Astrocyte (in vitro differentiated cells and primary cell): ENCODE measurements around the gene MCF2L. TPM values are rescaled to one million over a fixed set of nuclear protein-coding genes. Genes with fewer than 3 reads are reported as not detected.

ENCODE experiments used
- DNase-seq: peaks from one replicate; pipeline ENCODE4 v3.0.0-alpha.2; 2010; ENCODE audit warnings: low read depth
- FAIRE-seq: peaks from 2 replicates; lab custom pipeline; 2011; peaks lifted over from hg19 to GRCh38; lab: Jason Lieb, UNC
- H2AFZ ChIP-seq: 2 replicates; pipeline ENCODE4 v1.6.0; 2012; ENCODE audit warnings: low read depth, low read length, inconsistent platforms
- H3K27ac ChIP-seq: 2 replicates; pipeline ENCODE4 v1.5.1; 2011; ENCODE audit warnings: low read depth, low read length, inconsistent platforms
- H3K27me3 ChIP-seq: 2 replicates; pipeline ENCODE4 v1.6.0; 2011; ENCODE audit warnings: low read length, inconsistent platforms; ENCODE audit not compliant: insufficient read depth
- H3K36me3 ChIP-seq: 2 replicates; pipeline ENCODE4 v1.5.1; 2011; ENCODE audit warnings: low read length, inconsistent platforms; ENCODE audit not compliant: insufficient read depth
- H3K4me1 ChIP-seq: 2 replicates; pipeline ENCODE4 v1.5.1; 2011; ENCODE audit warnings: low read length, inconsistent platforms; ENCODE audit not compliant: insufficient read depth
- H3K4me2 ChIP-seq: 2 replicates; pipeline ENCODE4 v1.6.0; 2012; ENCODE audit warnings: low read length, inconsistent platforms
- H3K4me3 ChIP-seq: 2 replicates; pipeline ENCODE4 v1.5.1; 2011; ENCODE audit warnings: low read depth, mild to moderate bottlenecking, low read length, inconsistent platforms; ENCODE audit not compliant: insufficient read depth
- H3K79me2 ChIP-seq: 2 replicates; pipeline ENCODE4 v1.6.0; 2012; ENCODE audit warnings: mild to moderate bottlenecking, low read length, inconsistent platforms; ENCODE audit not compliant: insufficient read depth
- H3K9ac ChIP-seq: 2 replicates; pipeline ENCODE4 v1.6.0; 2012; ENCODE audit warnings: mild to moderate bottlenecking, low read length, inconsistent platforms
- H3K9me3 ChIP-seq: 2 replicates; pipeline ENCODE4 v1.5.1; 2012; ENCODE audit warnings: low read depth, mild to moderate bottlenecking, low read length, inconsistent platforms; ENCODE audit not compliant: insufficient read depth
- H4K20me1 ChIP-seq: 2 replicates; pipeline ENCODE4 v1.6.0; 2012; ENCODE audit warnings: low read length, inconsistent platforms; ENCODE audit not compliant: insufficient read depth
- H3K27ac Mint-ChIP-seq: one replicate; pipeline ENCODE4 v1.8.0; 2021; ENCODE audit warnings: mild to moderate bottlenecking, mixed read lengths; ENCODE audit not compliant: unreplicated experiment
- H3K27me3 Mint-ChIP-seq: one replicate; pipeline ENCODE4 v1.8.0; 2021; ENCODE audit warnings: low read depth, mixed read lengths; ENCODE audit not compliant: unreplicated experiment
- H3K36me3 Mint-ChIP-seq: one replicate; pipeline ENCODE4 v1.8.0; 2021; ENCODE audit warnings: low read depth, mixed read lengths; ENCODE audit not compliant: unreplicated experiment
- H3K4me1 Mint-ChIP-seq: one replicate; pipeline ENCODE4 v1.8.0; 2021; ENCODE audit warnings: low read depth, mixed read lengths; ENCODE audit not compliant: unreplicated experiment
- H3K4me3 Mint-ChIP-seq: one replicate; pipeline ENCODE4 v1.8.0; 2021; ENCODE audit warnings: mild to moderate bottlenecking, moderate library complexity, mixed read lengths; ENCODE audit not compliant: unreplicated experiment
- H3K9me3 Mint-ChIP-seq: one replicate; pipeline ENCODE4 v1.8.0; 2021; ENCODE audit warnings: mild to moderate bottlenecking, mixed read lengths; ENCODE audit not compliant: unreplicated experiment
- CTCF ChIP-seq: IDR thresholded peaks from 2 replicates; pipeline ENCODE4 v1.5.1; 2011; ENCODE audit warnings: low read depth, mild to moderate bottlenecking, inconsistent platforms, low read length, moderate library complexity; ENCODE audit not compliant: insufficient read depth
- EZH2 ChIP-seq: IDR thresholded peaks from 2 replicates; pipeline ENCODE4 v1.6.1; 2012; ENCODE audit warnings: mild to moderate bottlenecking, low read length, inconsistent platforms; ENCODE audit not compliant: insufficient read depth
- total RNA-seq: library from RNA; stranded (reverse); gene quantifications from 2 replicates; pipeline ENCODE4 v1.2.1, GENCODE V29; 2021

Gene MCF2L
- total RNA-seq, 1 donor from 2014 or later, result 3.4 TPM

DNA sequence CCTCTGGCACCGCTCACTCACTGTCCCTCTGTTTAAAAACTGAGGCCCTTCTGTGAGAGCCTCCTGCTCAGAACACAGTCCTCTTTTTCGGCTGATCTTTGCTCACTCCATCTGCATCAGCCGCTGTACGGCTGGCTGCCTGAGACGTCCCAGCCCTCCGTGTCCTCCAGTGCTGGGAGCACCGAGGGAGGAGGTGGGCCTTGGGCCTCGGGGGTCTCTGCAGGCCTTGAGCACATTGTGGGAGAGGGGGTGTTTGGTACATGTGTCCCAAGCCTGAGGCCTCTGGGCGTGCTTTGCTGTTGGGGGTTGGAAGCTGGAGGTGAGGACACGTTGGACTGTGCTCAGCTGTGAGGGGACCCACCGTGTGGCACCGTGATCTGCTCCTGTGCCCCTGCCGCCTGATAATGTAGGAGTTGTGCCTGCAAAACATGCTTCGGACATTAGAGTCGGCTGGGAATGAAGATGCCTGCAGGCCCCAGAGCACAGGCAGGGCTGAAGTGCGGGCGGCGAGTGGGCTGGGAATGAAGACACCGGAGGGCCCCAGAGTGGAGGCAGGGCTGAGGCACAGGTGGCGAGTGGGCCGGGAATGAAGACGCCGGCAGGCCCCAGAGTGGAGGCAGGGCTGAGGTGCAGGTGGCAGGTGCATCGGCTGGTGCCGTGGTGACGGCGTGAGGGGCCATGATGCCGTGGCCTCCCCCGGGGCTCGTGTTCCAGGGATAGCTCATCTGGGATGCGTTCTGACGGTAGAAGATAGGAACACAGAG lies 30.6 kb downstream of the MCF2L start:
- Histone ChIP-seq H4K20me1 (no peaks in the 10 kb centered on the region), H3K9ac (no peak overlapping the region), H3K36me3 (no peaks in the 10 kb centered on the region), H3K4me1 (no peaks in the 10 kb centered on the region), H3K27me3 (peaks cover 17% of the 10 kb centered on the region), H3K4me2 (no peak overlapping the region), H3K27ac (no peak overlapping the region), H3K9me3 (no peaks in the 10 kb centered on the region), H3K79me2 (no peaks in the 10 kb centered on the region), H3K4me3 (no peak overlapping the region), H2AFZ (no peak overlapping the region)
- FAIRE-seq (no peak), DNase-seq (no peak)
- Mint-ChIP-seq H3K4me3 (no peak overlapping the region), H3K27ac (no peak overlapping the region), H3K4me1 (no peaks in the 10 kb centered on the region), H3K9me3 (no peaks in the 10 kb centered on the region), H3K27me3 (peaks cover 45% of the 10 kb centered on the region), H3K36me3 (no peaks in the 10 kb centered on the region)
- TF ChIP-seq CTCF (no peak), EZH2 (no peak)

GRCh38 chr13:113000575-113000974 lies 31.6 kb downstream of the MCF2L start:
- peaks cover 43% of the 10 kb centered on the region for H3K27me3 Mint-ChIP-seq
- TF ChIP-seq CTCF (no peak), EZH2 (no peak)
- no peaks in the 10 kb centered on the region for H3K9me3 ChIP-seq
- H3K36me3 ChIP-seq, result no peaks in the 10 kb centered on the region
- FAIRE-seq (no peak), DNase-seq (no peak)
- H3K27me3 ChIP-seq, result peaks cover 17% of the 10 kb centered on the region
- H3K4me3 ChIP-seq, result no peak overlapping the region
- no peaks in the 10 kb centered on the region for H4K20me1 ChIP-seq
- H3K79me2 ChIP-seq, result no peaks in the 10 kb centered on the region
- no peaks in the 10 kb centered on the region for H3K4me1 ChIP-seq
- H3K9me3 Mint-ChIP-seq, result no peaks in the 10 kb centered on the region
- no peak overlapping the region for H2AFZ ChIP-seq
- no peak overlapping the region for H3K4me3 Mint-ChIP-seq
- no peaks in the 10 kb centered on the region for H3K4me1 Mint-ChIP-seq
- no peak overlapping the region for H3K4me2 ChIP-seq
- H3K9ac ChIP-seq, result no peak overlapping the region
- H3K27ac Mint-ChIP-seq, result no peak overlapping the region
- no peak overlapping the region for H3K27ac ChIP-seq
- no peaks in the 10 kb centered on the region for H3K36me3 Mint-ChIP-seq
